Measurements from ENCODE around the gene PLEKHH1. TPM values are rescaled to one million over a fixed set of nuclear protein-coding genes. Genes with fewer than 3 reads are reported as not detected.
A peak's percentile ranks its signal among the peaks of the same experiment; 100 is the strongest.

PLEKHH1 gene
- total RNA-seq: 1 to 10 TPM; 1.2 to 1.9 TPM

DNA sequence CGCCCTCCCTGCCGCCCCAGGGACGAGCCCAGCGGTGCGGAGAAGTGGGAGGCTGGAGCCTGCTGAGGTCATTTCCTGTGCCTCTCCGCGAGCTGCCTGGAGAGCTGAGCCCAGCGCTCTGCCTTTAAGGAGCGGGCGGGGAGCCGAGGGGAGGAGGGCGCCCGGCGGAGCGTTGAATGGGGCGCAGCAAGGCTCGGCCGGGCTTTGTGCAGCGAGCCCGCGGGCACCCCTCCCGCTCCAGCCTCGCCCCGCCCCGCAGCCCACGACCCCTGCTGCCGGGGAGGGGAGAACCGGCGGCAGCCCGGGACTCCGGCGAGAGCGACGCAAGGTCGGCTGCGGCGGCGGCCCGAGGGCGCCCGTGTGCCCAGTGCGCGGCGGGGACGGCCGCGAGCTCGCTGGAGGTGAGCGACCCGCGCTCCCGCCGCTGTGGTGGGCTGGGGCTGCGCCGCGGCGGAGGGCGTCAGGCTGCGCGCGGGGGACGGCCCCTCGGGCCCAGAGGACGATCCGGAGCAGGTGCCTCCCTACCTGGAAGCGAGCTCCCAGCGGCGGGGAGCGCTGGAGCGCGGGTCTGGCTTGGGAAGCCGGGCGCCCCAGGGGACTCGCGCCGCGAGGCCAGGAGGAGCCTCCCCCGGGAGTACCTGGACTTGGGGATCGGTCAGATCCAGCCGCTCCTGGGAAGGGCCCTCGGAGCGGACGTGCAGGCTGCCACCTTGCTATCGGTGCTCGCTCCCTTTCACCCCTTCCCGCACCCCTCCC lies at the start of gene PLEKHH1:
Gene PLEKHH1, plus strand, starts transcription at position 293 of the 756 bp plus-strand sequence. CDS start 8,578 bp downstream, outside the sequence.
- H3K4me3 Mint-ChIP-seq: peak within 1 kb of the TSS; percentile 56
- H3K27me3 Mint-ChIP-seq: peaks cover 27 to 28% of the 10 kb centered on the region in 2 donors
- H3K36me3 Mint-ChIP-seq: no peaks in the 10 kb centered on the region
- peaks cover 0 to 3% of the 10 kb centered on the region in 2 donors for H3K4me1 Mint-ChIP-seq (ENCODE audit: low read depth in 2 of 2)
- ATAC-seq (peak; percentile 92 to 94), DNase-seq (ENCODE audit: low spot score) (peak; percentile 78)
- no peak within 1 kb of the TSS for H3K27ac Mint-ChIP-seq
- H3K9me3 Mint-ChIP-seq: no peaks in the 10 kb centered on the region

DNA sequence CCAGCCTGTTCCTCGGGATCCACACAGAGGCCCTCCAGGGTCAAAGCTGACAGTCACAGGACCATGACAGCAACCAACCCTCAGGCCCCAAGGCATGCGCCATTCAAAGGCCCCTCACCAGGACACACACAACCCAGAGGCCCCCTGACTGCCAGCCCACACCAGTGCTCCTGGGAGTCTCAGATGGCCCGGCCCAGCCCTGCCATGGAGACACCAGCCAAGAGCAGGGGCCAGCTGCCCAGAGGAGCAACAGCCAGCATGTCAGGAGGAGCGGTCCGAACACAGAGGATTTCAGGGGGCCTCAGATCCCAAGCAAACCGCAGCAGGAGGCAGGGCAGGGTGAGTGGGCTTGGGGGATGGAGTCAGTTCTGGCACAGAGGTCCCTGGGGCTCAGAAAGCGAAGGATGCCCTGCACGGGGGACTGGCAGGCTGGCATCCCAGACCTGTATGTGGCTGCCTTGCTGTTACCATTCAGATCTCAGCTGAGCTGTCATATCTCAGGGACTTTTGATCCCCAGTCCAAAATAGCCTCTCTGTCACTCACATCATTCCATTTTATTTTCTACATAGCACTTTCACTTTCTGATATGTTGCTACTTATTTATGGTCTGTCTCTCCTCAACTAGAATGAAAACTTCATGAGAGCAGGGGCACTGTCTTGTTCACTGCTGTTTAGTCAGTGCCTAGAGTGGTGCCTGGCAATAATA lies 49.4 kb upstream of the PLEKHH1 start:
- no peaks in the 10 kb centered on the region for H3K27me3 Mint-ChIP-seq
- peak overlapping the region in 1 of 2 donors; percentile 54 for H3K27ac Mint-ChIP-seq
- DNase-seq (ENCODE audit: low spot score) (no peak), ATAC-seq (no peak)
- no peaks in the 10 kb centered on the region for H3K36me3 Mint-ChIP-seq
- no peak overlapping the region for H3K4me3 Mint-ChIP-seq
- H3K4me1 Mint-ChIP-seq (ENCODE audit: low read depth in 2 of 2): peaks cover 43 to 56% of the 10 kb centered on the region in 2 donors
- no peaks in the 10 kb centered on the region for H3K9me3 Mint-ChIP-seq

DNA sequence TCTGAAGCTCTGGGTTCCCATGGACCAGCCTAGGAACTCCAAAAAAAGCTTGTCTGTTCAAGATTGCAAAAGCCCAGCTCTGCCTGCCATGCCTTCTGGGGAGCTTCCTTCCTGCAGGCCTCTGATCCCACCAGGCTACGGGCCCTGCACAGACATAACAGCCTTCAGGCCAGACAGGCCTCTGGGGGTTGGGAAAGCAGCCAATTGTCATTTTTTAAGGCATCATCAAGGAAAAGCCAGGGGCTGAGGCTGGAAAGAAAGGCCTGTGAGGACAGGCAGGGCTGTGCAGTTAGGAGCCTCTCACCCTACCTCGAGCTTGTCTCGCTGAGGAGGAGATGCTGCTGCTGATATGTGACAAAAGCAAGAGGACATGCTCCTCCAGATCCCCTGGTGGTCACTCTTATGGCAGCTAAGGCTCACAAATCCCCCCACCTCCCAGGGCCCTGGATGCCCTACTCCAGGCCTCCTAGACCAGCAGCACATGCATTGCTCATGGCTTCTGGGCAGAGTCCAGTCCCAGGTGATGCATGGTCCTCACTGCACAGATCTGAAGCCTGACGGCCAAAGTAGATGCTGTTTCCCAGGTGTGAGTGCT lies 47.5 kb upstream of the PLEKHH1 start:
- ATAC-seq: no peak
- peaks cover 57 to 59% of the 10 kb centered on the region in 2 donors for H3K4me1 Mint-ChIP-seq (ENCODE audit: low read depth in 2 of 2)
- no peaks in the 10 kb centered on the region for H3K27me3 Mint-ChIP-seq
- H3K36me3 Mint-ChIP-seq: no peaks in the 10 kb centered on the region
- no peak for DNase-seq (ENCODE audit: low spot score)
- peak overlapping the region in 1 of 2 donors; percentile 100 for H3K27ac Mint-ChIP-seq
- no peak overlapping the region for H3K4me3 Mint-ChIP-seq
- no peaks in the 10 kb centered on the region for H3K9me3 Mint-ChIP-seq

DNA sequence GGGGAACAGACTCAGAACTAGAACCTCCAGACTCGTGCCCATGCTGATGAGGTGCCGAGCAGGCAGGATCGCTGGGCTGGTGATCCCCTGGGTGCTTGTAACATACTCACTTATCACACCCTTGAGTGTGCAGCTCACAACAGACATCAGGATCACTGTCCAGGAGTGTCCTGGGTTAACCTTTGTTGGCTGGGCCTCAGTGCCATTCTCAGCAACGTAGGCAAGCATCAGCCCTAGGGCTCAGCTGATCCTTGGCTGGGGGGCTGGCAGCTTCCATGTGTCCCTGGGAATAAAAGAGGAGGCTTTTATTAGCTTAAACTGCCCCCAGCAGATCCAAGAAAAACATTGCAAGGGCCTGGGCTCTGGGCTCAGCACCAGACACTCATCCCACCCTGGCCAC lies 46.2 kb upstream of the PLEKHH1 start:
- ATAC-seq (no peak), DNase-seq (ENCODE audit: low spot score) (no peak)
- no peaks in the 10 kb centered on the region for H3K36me3 Mint-ChIP-seq
- no peaks in the 10 kb centered on the region for H3K27me3 Mint-ChIP-seq
- H3K9me3 Mint-ChIP-seq: no peaks in the 10 kb centered on the region
- peaks cover 44 to 52% of the 10 kb centered on the region in 2 donors for H3K4me1 Mint-ChIP-seq (ENCODE audit: low read depth in 2 of 2)
- H3K4me3 Mint-ChIP-seq: no peak overlapping the region
- H3K27ac Mint-ChIP-seq: peak overlapping the region; percentile 93 to 100

DNA sequence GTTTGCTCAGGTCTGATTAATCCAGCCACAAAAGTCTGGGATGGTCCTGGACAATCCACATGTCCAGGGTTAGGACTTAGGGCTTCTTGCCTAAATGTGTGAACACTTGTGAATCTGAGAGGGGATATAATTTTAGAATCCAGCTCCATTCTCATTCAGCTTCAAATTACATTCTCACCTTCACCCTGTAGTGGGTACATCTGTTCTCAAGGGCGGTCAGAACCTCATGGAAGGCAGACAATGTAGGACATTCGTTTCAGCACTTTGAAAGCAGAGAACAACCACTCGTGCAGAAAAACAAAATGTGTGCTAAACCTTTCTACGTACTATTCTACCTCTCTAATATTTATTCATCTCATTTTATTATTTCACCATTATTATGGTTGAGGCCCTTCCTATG lies 45.8 kb upstream of the PLEKHH1 start:
- Mint-ChIP-seq H3K36me3 (no peaks in the 10 kb centered on the region), H3K9me3 (no peaks in the 10 kb centered on the region), H3K27ac (peak overlapping the region; percentile 93 to 100), H3K4me3 (peak overlapping the region; percentile 89), H3K4me1 (ENCODE audit: low read depth in 2 of 2) (peaks cover 42 to 55% of the 10 kb centered on the region in 2 donors), H3K27me3 (no peaks in the 10 kb centered on the region)
- ATAC-seq (no peak), DNase-seq (ENCODE audit: low spot score) (no peak)

DNA sequence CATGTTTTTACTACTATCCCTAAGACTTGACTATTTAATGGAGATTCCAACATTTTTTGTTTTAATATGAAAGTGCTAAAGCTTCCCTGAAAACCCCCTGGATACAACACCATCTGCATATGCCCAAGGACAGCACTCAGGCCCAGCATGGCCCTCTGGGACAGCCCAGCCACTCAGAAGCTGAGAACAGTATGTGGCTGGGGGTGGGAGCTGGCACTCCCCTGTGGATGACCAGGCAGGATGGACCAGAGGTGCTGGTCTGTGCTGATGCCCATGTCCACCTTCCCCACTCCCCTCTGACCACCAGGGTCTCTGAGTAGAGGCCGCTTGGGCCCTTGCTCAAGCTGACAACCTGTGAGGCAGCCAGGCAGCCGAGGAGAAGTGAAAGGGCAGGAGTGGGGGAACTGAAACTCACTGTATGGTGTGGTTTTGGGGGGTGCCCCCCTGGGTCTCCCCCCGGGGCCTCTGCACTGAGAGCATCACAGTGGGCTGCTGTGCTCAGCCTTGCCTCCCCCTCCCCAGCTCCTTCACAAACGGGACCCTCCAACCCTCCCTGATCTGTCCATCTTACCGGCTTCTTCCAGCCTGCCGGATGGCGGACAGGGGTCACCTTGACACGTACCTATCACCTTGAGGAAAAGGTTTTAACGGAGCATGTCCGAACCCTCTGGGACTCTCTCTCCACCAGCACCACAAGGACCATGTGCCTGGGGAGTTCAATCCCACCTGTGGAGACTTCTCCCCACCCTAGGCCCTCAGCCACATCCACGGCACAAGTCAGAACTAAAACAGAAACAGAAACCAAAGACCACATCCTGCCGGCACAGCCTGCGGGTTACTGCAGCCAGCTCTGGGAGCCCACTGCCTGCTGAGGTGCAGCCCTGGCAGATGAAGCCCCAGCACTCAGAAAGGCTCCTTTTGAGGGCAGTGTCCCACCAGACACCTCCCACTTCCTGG lies 44.9 kb upstream of the PLEKHH1 start, which contains the start of gene TMEM229B:
Gene TMEM229B, minus strand, starts transcription at position 785 of the 957 bp plus-strand sequence. CDS start 14,798 bp downstream, outside the sequence.
- Mint-ChIP-seq H3K9me3 (no peaks in the 10 kb centered on the region), H3K4me3 (peak within 1 kb of the TSS; percentile 89), H3K36me3 (peaks cover 8% of the 10 kb centered on the region), H3K27ac (peak within 1 kb of the TSS; percentile 93 to 100), H3K4me1 (ENCODE audit: low read depth in 2 of 2) (peaks cover 42 to 55% of the 10 kb centered on the region in 2 donors), H3K27me3 (no peaks in the 10 kb centered on the region)
- DNase-seq (ENCODE audit: low spot score) (peak; percentile 90), ATAC-seq (peak; percentile 97 to 99)

DNA sequence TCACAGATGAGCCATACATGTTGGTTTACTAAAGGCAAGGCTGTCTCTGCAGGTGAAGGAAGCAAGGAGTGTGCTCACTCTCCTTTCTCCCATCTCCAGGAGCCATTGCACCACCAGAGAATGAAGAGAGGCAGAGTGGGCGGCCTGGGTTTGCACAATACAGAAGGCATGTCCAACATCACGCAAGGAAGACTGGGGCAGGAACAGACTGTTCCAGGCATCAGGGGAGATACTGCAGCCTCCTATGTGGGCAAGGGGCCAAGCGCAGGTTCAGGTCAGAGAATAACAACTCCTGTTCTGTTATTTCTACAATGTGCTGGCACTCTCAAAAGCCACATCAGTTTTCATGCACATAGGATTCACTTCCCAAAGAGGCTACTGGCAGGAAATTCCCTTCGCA lies 42.9 kb upstream of the PLEKHH1 start:
- peaks cover 42 to 46% of the 10 kb centered on the region in 2 donors for H3K4me1 Mint-ChIP-seq (ENCODE audit: low read depth in 2 of 2)
- no peak overlapping the region for H3K4me3 Mint-ChIP-seq
- H3K36me3 Mint-ChIP-seq: peaks cover 13% of the 10 kb centered on the region
- H3K9me3 Mint-ChIP-seq: peaks cover 3% of the 10 kb centered on the region
- ATAC-seq (no peak), DNase-seq (ENCODE audit: low spot score) (no peak)
- no peaks in the 10 kb centered on the region for H3K27me3 Mint-ChIP-seq
- peak overlapping the region; percentile 93 to 100 for H3K27ac Mint-ChIP-seq

DNA sequence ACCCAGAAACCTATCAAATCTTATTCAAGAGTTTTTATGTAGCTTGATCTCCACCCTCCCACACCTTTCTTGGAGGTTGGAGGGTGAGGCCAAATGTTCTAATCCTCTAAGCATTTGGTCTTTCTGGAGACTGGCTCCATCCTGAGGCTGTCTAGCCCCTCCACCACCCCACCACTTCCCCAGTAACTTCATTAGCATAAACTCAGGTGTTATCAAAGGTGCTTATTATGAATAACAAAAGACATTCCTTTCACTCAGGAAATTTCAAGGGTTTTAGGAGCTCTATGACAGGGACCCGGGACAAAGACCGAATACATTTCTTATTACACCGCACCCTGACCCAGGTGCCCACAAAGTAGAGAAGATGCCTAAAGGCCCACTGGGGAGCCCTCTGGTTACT lies 41.8 kb upstream of the PLEKHH1 start:
- Mint-ChIP-seq H3K27me3 (no peaks in the 10 kb centered on the region), H3K36me3 (peaks cover 13% of the 10 kb centered on the region), H3K27ac (peak overlapping the region; percentile 55 to 59), H3K4me3 (no peak overlapping the region), H3K4me1 (ENCODE audit: low read depth in 2 of 2) (peaks cover 38 to 39% of the 10 kb centered on the region in 2 donors), H3K9me3 (peaks cover 3% of the 10 kb centered on the region)
- DNase-seq (ENCODE audit: low spot score): no peak
- no peak for ATAC-seq

DNA sequence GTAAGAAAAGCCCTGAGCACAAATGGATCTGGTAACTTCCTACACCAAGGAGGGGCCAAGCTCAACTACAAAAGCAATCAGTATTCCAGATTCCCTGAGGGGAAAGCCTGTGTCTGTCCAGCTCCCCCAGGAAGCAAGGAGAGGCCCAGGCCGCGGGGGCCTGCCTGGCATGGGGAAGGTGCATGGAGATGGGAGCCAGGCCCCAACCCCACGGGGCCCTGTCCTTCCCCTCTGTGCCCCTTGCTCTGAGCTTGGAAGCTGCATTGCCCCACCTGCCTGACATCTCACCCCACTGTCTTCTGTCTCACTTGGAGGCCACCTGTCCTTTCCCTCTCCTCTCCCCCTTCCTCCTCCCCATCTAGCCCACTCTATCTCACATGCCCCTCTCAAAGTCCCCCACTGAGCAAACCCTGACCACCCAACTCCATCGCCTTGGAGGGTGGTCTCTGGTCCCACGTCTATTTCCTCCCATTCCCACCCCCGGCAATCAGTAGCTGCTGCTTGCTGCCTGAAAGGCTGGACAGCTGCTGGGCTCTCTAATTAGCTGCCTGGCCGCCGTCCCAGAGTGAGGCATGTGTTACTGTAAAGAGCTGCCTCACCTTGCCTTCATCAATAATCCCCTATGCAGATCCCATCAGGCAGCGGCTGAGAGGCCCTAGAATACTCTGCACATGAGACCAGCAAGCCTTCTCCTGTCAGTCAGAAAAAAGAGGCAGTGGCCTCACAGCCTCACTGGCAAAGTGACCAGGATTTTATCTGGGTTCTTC lies 41.2 kb upstream of the PLEKHH1 start:
- no peaks in the 10 kb centered on the region for H3K27me3 Mint-ChIP-seq
- peak overlapping the region in 1 of 2 donors; percentile 76 for H3K27ac Mint-ChIP-seq
- peaks cover 13% of the 10 kb centered on the region for H3K36me3 Mint-ChIP-seq
- no peak overlapping the region for H3K4me3 Mint-ChIP-seq
- peaks cover 31 to 35% of the 10 kb centered on the region in 2 donors for H3K4me1 Mint-ChIP-seq (ENCODE audit: low read depth in 2 of 2)
- no peak for ATAC-seq
- DNase-seq (ENCODE audit: low spot score): no peak
- H3K9me3 Mint-ChIP-seq: peaks cover 3% of the 10 kb centered on the region

DNA sequence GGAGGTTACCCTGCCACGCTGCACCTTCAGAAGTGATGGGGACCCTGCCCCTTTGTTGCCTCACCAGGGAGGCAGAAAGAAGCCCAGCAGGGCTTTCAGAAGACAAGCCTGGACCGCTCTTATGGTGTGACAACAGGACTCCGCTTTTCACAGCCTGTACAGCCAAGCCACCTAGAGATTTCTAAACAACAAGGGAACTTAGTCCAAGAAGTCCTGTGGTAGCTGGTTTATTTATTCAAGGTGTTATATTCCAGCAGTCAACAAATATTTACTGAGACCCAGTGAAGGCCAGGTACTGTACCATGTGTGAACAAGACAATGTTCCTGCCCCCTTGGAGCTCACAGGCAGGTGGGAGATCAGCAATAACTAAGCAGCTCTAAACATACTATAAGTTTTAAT lies 40.6 kb upstream of the PLEKHH1 start:
- Mint-ChIP-seq H3K27me3 (no peaks in the 10 kb centered on the region), H3K4me1 (ENCODE audit: low read depth in 2 of 2) (peaks cover 26 to 30% of the 10 kb centered on the region in 2 donors), H3K9me3 (peaks cover 3% of the 10 kb centered on the region)

DNA sequence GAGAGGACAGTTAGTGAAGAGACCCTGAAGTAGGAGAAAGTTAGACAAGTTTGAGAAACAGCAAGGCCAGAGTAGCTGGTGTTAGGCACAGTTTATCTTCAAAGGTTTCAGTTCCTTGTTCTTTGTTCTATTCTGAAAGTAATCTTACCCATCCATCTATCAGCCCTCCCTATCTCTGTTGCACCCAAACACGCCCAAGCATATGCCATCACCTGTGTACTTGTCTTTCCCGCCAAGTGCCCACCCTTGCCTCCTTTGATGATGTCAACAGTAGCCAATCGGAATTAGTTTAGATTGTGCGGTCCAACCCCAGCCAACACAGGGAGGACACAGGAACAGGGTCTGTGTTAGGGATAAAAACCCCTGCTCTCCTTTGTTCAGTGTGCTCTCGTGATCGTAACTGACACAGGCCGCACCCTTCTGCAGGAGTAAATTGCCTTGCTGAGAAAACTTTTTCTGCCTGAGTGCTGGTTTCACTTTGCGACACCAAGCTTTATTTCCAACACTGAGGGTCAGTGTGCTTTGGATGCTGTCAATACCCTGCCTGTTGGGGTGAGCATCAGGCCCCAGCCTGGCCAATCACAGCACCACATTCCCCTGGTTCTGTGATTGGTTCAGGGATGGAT lies 39.9 kb upstream of the PLEKHH1 start:
- Mint-ChIP-seq H3K27ac (peak overlapping the region in 1 of 2 donors; percentile 76), H3K36me3 (peaks cover 13% of the 10 kb centered on the region), H3K4me1 (ENCODE audit: low read depth in 2 of 2) (peaks cover 20 to 24% of the 10 kb centered on the region in 2 donors), H3K27me3 (no peaks in the 10 kb centered on the region), H3K9me3 (peaks cover 3% of the 10 kb centered on the region), H3K4me3 (no peak overlapping the region)
- no peak for ATAC-seq
- DNase-seq (ENCODE audit: low spot score): no peak

More for the DNA sequence above, 40.6 kb upstream of the PLEKHH1 start:
- Mint-ChIP-seq H3K36me3 (peaks cover 13% of the 10 kb centered on the region), H3K4me3 (no peak overlapping the region), H3K27ac (peak overlapping the region in 1 of 2 donors; percentile 76)
- no peak for DNase-seq (ENCODE audit: low spot score)
- no peak for ATAC-seq

DNA sequence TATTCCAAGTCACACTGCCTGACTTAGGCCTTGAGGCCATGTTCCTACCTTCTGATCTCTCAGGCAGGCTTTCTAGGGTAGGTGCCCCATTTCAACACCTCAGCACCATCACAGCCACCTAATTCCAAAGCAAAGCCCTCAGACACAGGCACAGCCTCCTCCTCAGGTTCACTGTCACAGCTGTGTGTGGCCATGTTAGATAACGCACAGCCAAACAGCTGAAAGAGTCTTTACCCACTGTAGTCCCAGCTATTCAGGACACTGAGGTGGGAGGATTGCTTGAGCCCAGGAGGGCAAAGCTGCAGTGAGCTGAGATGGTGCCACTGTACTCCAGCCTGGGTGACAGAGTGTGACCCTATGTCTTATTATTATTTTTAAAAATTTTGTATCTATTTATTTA lies 37.3 kb upstream of the PLEKHH1 start:
- DNase-seq (ENCODE audit: low spot score) (no peak), ATAC-seq (no peak)
- no peak overlapping the region for H3K27ac Mint-ChIP-seq
- H3K4me1 Mint-ChIP-seq (ENCODE audit: low read depth in 2 of 2): peaks cover 0 to 6% of the 10 kb centered on the region in 2 donors
- no peak overlapping the region for H3K4me3 Mint-ChIP-seq
- H3K36me3 Mint-ChIP-seq: peaks cover 13% of the 10 kb centered on the region
- H3K9me3 Mint-ChIP-seq: peaks cover 3% of the 10 kb centered on the region
- H3K27me3 Mint-ChIP-seq: no peaks in the 10 kb centered on the region
